RWPE2 (cell line): ENCODE results near the gene MYOD1.

Source experiments
- ATAC-seq: fragments of 200-7000 bp; cut with Tn5 transposase; 3 replicates; pipeline ENCODE4 v1.9.1; 2021; ENCODE audit warnings: low read depth
- DNase-seq: peaks from one replicate; pipeline ENCODE4 v3.0.0-alpha.2; 2020; ENCODE audit warnings: low spot score
- H3K27ac ChIP-seq: fragments of 450-650 bp; 2 replicates; pipeline ENCODE4 v1.5.1; 2017; ENCODE audit warnings: mild to moderate bottlenecking; ENCODE audit not compliant: poor library complexity, severe bottlenecking
- H3K27me3 ChIP-seq: fragments of 250-450 bp; sonication (Bioruptor Pico); 2 replicates; pipeline ENCODE4 v1.5.1; 2021; ENCODE audit warnings: mild to moderate bottlenecking, moderate library complexity; ENCODE audit not compliant: insufficient read depth, poor library complexity, severe bottlenecking
- H3K36me3 ChIP-seq: fragments of 250-450 bp; sonication (Bioruptor Pico); 2 replicates; pipeline ENCODE4 v1.5.1; 2020; ENCODE audit warnings: low read depth, mild to moderate bottlenecking, moderate library complexity
- H3K4me1 ChIP-seq: fragments of 250-450 bp; sonication (Bioruptor Pico); 2 replicates; pipeline ENCODE4 v1.5.1; 2021; ENCODE audit warnings: mild to moderate bottlenecking, moderate library complexity; ENCODE audit not compliant: insufficient read depth, poor library complexity, severe bottlenecking
- H3K4me3 ChIP-seq: fragments of 250-450 bp; sonication (Bioruptor Pico); 2 replicates; pipeline ENCODE4 v1.5.1; 2021; ENCODE audit warnings: mild to moderate bottlenecking, moderate library complexity; ENCODE audit not compliant: severe bottlenecking
- H3K9me3 ChIP-seq: fragments of 250-450 bp; sonication (Bioruptor Pico); 2 replicates; pipeline ENCODE4 v1.5.1; 2021; ENCODE audit warnings: mild to moderate bottlenecking, moderate library complexity; ENCODE audit not compliant: severe bottlenecking
- CTCF ChIP-seq: fragments of 450-650 bp; IDR thresholded peaks from one replicate; pipeline ENCODE4 v1.5.1; 2017; ENCODE audit warnings: mild to moderate bottlenecking, moderate library complexity; ENCODE audit not compliant: poor library complexity, severe bottlenecking

MYOD1 gene

GRCh38 chr11:17730608-17731462, 11.5 kb downstream of the MYOD1 start:
- Histone ChIP-seq H3K4me1 (no peaks in the 10 kb centered on the region), H3K9me3 (no peaks in the 10 kb centered on the region), H3K4me3 (no peak overlapping the region), H3K27me3 (peaks cover 49% of the 10 kb centered on the region), H3K36me3 (no peaks in the 10 kb centered on the region), H3K27ac (no peak overlapping the region)
- peak; percentile 83 for ATAC-seq
- peak; percentile 93 for TF ChIP-seq CTCF
- peak; percentile 65 for DNase-seq

- H3K27me3 ChIP-seq = peaks cover 54% of the 10 kb centered on the region
- no peaks in the 10 kb centered on the region for H3K9me3 ChIP-seq
- no peaks in the 10 kb centered on the region for H3K4me1 ChIP-seq
- no peak overlapping the region for H3K4me3 ChIP-seq
- DNase-seq = no peak
- no peaks in the 10 kb centered on the region for H3K36me3 ChIP-seq
- H3K27ac ChIP-seq = no peak overlapping the region
- no peak for ATAC-seq
- TF ChIP-seq CTCF = no peak
These were observed 13.9 kb downstream of the MYOD1 start for GRCh38 chr11:17733261-17733660.

- Histone ChIP-seq H3K27ac (no peak within 1 kb of the TSS), H3K4me1 (no peaks in the 10 kb centered on the region), H3K9me3 (no peaks in the 10 kb centered on the region), H3K27me3 (peaks cover 54% of the 10 kb centered on the region), H3K36me3 (no peaks in the 10 kb centered on the region), H3K4me3 (peak within 1 kb of the TSS; percentile 13)
- no peak for DNase-seq
- TF ChIP-seq CTCF = no peak
- peak; percentile 5; the same call in 1 of the 3 replicates for ATAC-seq
These were observed 15.1 kb downstream of the MYOD1 start, which contains the start of gene KCNC1 for GRCh38 chr11:17734418-17734911. TSS of gene KCNC1 (plus strand) at chr11:17734781. CDS start at chr11:17736003, 1,222 bp downstream.

GRCh38 chr11:17734986-17735817, 15.8 kb downstream of the MYOD1 start:
- H3K4me1 ChIP-seq = no peaks in the 10 kb centered on the region
- peaks cover 51% of the 10 kb centered on the region for H3K27me3 ChIP-seq
- peak; percentile 69 for ATAC-seq
- TF ChIP-seq CTCF = no peak
- no peak overlapping the region for H3K27ac ChIP-seq
- DNase-seq = no peak
- H3K36me3 ChIP-seq = no peaks in the 10 kb centered on the region
- no peak overlapping the region for H3K4me3 ChIP-seq
- no peaks in the 10 kb centered on the region for H3K9me3 ChIP-seq
